Activated CD4-positive, alpha-beta T cell treated with anti-CD3 and anti-CD28 coated beads, Interleukin-2, Interleukin-6, amounts not matched to agents 100 ng/mL and 50 ng/mL, durations not matched to agents 16 hours and 8 hours (primary cell): Measurements from ENCODE around the gene OOSP3.
"Not testable (repeated sequence)": the region's sequence is repeated elsewhere in the genome, so short reads cannot be mapped to it uniquely, and the experiment has no call there.

ENCODE experiments used
- DNase-seq: peaks from one replicate; pipeline ENCODE4 v3.0.0-alpha.2; 2020

Gene OOSP3

GRCh38 chr11:59877784-59878183, 798 bp upstream of the OOSP3 start:
- DNase-seq: no peak

- no peak for DNase-seq
Observed at GRCh38 chr11:59879567-59879966, 985 bp downstream of the OOSP3 start.

- DNase-seq: no peak
Observed at GRCh38 chr11:59883597-59883996, 5.0 kb downstream of the OOSP3 start.

- DNase-seq: not testable (repeated sequence)
Observed at GRCh38 chr11:59887156-59887555, 8.6 kb downstream of the OOSP3 start.

GRCh38 chr11:59891781-59892181, 13.2 kb downstream of the OOSP3 start:
- DNase-seq: no peak

- DNase-seq: no peak
Observed at GRCh38 chr11:59894616-59895015, 16.0 kb downstream of the OOSP3 start.

GRCh38 chr11:59898046-59898445, 19.5 kb downstream of the OOSP3 start:
- DNase-seq: no peak

GRCh38 chr11:59898650-59899049, 20.1 kb downstream of the OOSP3 start:
- DNase-seq: no peak

- DNase-seq: no peak
Observed at GRCh38 chr11:59899532-59899931, 20.9 kb downstream of the OOSP3 start.

GRCh38 chr11:59900366-59901126, 22.0 kb downstream of the OOSP3 start:
- no peak for DNase-seq

GRCh38 chr11:59901306-59901705, 22.7 kb downstream of the OOSP3 start:
- DNase-seq: no peak

- DNase-seq: not testable (repeated sequence)
Observed at GRCh38 chr11:59903569-59903968, 25.0 kb downstream of the OOSP3 start.

GRCh38 chr11:59918480-59918879, 39.9 kb downstream of the OOSP3 start:
- DNase-seq: no peak

- DNase-seq: peak; percentile 50
Observed at GRCh38 chr11:59918987-59919589, 40.5 kb downstream of the OOSP3 start.

- no peak for DNase-seq
Observed at GRCh38 chr11:59923813-59924212, 45.2 kb downstream of the OOSP3 start.

GRCh38 chr11:59931688-59932087, 53.1 kb downstream of the OOSP3 start:
- no peak for DNase-seq

GRCh38 chr11:59938132-59938531, 59.5 kb downstream of the OOSP3 start, which contains the start of gene OOSP1:
OOSP1 (plus strand) TSS chr11:59938432; CDS start chr11:59938455, 23 bp downstream.
- DNase-seq: no peak

- DNase-seq: no peak
Observed at GRCh38 chr11:59938718-59939117, 60.1 kb downstream of the OOSP3 start.

- DNase-seq: no peak
Observed at GRCh38 chr11:59939482-59939881, 60.9 kb downstream of the OOSP3 start.

- DNase-seq: no peak
Observed at GRCh38 chr11:59941091-59941490, 62.5 kb downstream of the OOSP3 start.

GRCh38 chr11:59943997-59944714, 65.6 kb downstream of the OOSP3 start:
- DNase-seq: no peak

GRCh38 chr11:59944720-59945119, 66.1 kb downstream of the OOSP3 start:
- DNase-seq: no peak
